ENCODE results near the gene GLIS2.
"Not testable (repeated sequence)": the region's sequence is repeated elsewhere in the genome, so short reads cannot be mapped to it uniquely, and the experiment has no call there.

The GLIS2 gene

DNA sequence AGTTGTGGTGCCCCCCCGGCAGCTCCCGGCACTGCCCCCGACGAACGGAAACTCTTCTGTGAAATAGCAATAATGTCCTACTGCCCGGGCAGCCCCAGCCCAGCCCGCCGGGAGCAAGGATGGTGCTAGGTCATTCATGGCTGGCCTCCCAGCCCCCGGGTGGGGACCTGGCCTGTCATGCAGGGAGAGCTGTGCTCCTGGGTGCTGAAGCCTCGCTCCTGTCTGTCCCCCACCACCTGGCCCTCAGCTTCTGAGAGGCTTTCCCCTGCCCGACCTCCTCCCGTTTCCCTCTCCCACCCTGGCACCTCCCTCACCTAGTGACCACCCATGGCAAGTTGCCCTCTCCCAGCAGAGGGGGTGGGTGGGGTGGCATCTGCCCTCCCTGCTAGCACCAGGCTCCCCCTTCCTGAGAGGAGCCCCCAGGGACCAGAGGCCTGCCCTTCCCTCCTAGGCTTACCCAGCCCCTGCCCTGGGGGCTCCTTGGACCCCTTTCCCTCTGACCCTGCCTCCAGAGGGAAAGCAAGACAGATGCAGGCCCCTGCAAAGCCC, 21.7 kb downstream of the GLIS2 start:
- DNase-seq, result no peak

DNA sequence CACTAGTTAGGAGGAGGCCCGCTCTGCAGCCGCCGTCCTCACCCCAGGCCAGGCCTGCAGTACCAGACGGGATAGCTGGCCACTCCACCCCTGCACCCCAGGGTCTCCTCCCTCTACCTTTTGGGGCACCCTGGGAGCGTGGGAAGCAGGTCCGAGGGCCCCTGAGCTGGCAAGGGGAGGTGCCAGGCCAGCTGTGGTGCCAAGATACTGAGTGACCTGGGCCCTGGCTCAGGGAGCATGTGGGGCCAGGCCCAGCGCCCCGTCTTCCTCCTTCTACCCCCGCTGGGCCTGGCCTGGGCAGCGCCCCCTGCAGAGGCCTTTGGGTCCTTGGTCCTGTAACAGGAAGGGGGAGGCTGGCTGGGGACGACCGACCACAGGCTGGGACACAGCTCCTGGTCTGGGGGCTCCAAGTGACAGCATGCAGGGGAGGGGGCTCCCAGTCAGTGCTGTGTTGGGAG, 22.3 kb downstream of the GLIS2 start:
- DNase-seq, result no peak

DNA sequence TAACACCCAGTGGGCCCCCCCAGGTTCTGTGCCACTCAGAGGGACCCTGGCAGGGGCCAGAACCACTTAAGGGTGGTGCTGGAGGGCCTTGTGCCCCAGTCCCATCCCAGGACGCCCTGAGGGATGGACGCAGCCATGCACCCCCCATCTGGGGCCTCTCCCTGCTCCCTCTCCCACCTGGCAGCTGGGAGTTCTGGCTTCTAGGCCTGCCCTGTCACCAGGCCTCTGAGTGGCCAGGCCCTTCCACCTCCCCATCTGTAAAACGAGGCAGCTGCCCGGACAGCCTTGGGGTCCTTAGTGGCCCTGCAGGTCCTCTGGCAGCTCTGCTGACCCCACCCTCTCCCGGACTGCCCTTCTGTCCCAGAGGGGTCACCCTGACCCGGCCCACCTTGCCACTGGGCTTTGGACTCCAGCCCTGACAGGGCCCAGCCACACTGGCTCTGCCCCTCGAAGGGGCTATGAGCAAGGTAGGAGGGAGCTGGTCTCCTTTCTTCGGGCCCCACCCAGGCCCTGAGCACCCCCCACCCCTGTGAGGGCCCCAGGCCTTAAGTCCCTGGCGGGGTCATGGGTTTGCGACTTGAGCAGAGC, 22.9 kb downstream of the GLIS2 start:
- DNase-seq, result no peak

DNA sequence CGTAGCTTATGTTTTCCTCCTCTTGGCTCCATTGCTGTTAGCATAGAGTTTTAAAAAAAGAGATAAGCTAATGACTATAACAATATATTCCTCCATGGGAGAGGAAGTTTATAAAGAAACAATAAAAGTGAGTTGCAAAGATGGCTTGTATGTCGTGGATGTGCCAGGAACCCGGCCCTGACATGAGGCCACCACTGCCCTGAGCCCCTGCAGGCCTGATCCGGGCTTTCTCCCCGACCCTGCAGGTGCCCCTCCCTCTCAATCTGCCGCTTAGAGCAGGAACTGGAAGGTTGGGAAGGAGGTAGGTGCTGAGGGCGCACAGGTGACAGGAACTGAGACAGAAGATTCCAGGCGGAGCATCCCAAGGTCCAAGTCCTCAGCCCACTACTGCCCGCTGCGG, 23.6 kb downstream of the GLIS2 start:
- DNase-seq, result no peak

DNA sequence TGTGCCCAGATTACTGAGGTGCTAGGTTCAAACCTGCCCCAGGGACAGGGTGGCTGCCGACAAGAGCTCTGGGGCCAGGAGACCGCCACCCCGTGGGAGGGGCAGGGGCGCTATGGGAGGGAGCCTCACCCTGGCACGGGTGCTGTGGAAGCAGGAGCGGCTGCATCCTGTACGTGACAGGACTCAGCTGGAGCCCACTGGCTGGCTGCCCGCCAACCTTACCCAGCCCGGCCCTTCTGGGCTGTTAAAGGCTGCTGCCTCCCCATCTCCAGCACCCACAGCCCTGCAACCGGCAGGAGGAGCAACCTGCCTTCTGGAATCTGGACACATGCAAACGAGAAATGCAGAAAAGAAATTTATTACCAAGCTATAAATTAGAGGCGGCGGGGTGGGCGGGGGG, 24.0 kb downstream of the GLIS2 start:
- DNase-seq, result no peak

DNA sequence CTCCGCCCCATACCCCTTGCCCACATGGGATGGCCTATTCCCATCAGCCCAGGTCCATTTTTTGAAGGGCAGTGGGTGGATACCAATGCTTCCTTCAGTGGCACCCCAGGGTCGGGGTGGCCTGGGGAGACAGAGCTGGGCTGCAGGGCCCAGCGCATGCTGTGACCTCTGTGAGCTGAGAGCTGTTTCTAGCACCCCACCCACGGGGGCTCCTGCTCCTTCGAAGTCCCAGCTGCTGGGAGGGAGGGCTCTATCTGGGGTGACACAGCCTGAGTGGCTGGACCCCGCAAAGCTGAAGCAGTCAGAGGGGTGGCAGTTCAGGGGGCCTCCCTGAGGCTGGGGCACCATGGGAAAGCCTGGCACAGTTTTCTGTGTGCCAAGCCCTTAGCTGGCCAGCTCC, 24.6 kb downstream of the GLIS2 start:
- DNase-seq, result no peak

DNA sequence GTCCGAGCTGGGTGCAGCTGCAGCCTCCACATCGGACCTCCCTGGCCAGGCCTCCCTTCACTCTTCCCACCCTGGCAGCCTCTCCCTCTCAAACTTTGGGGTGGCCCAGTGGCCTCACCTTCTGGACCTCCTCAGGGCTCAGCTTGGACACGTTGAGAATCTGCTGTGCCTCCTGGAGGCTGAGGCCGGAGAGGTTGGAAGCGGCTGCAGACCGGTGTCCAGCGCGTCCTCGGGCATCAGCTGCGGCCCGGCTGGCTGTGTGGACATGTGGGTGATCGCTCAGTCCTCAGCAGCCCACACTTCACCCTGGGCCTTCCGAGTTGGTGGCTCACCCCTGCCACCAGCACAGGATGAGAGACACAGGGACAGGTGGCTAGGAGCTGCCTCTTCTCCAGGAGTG, 25.4 kb downstream of the GLIS2 start:
- DNase-seq, result no peak

DNA sequence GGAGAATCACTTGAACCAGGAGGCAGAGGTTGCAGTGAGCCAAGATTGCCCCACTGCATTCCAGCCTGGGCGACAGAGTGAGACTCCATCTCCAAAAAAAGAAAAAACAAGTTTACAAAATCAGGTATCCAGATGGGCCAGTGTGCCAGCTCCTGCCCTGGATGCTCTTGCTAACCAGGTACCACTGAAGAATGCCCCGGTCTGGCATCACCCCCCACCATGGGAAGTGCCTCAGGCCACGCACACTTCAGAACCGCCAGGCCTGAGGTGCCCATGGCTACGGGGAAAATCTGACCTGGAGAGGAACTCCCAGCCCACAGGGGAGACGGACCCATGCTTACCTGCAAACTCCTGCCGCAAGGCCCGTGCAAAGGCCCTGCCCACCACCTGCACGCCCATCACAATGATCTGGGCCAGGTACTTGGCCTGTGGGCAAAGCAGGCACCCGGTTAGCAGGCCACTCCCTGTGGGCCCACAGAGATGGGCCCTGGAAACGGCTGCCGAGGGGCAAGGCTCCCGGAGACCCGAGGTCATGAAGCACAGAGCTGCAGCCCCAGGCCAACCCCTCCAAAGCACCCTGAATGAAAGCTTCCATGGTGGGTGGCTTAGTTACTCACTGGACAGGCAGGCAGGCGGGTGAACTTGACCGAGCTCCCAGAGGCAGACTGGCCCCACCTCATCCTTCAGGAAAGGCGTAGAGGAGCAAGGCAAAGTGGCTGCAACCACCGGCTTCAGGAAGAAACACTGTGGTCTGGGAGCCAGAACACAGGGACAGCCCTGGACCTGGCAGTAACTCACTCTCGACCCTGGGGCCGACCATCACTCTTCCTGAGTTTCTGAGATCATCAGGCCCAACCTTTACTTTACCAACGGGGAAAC, 27.2 kb downstream of the GLIS2 start:
- no peak for DNase-seq

DNA sequence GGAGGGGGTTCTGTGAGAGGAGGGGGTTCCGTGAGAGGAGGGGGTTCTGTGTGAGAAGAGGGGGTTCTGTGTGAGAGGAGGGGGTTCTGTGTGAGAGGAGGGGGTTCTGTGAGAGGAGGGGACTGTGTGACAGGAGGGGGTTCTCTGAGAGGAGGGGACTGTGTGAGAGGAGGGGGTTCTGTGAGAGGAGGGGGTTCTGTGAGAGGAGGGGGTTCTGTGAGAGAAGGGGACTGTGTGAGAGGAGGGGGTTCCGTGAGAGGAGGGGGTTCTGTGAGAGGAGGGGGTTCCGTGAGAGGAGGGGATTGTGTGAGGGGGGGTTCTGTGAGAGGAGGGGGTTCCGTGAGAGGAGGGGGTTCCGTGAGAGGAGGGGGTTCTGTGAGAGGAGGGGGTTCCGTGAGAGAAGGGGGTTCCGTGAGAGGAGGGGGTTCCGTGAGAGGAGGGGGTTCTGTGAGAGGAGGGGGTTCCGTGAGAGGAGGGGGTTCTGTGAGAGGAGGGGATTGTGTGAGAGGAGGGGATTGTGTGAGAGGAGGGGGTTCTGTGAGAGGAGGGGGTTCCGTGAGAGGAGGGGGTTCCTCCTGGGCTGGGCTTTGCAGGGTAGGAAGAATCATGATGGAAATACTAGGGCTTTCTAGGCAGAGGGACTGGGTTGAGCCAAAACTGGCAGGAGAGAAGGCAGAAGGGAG, 28.6 kb downstream of the GLIS2 start:
- DNase-seq, result not testable (repeated sequence)

DNA sequence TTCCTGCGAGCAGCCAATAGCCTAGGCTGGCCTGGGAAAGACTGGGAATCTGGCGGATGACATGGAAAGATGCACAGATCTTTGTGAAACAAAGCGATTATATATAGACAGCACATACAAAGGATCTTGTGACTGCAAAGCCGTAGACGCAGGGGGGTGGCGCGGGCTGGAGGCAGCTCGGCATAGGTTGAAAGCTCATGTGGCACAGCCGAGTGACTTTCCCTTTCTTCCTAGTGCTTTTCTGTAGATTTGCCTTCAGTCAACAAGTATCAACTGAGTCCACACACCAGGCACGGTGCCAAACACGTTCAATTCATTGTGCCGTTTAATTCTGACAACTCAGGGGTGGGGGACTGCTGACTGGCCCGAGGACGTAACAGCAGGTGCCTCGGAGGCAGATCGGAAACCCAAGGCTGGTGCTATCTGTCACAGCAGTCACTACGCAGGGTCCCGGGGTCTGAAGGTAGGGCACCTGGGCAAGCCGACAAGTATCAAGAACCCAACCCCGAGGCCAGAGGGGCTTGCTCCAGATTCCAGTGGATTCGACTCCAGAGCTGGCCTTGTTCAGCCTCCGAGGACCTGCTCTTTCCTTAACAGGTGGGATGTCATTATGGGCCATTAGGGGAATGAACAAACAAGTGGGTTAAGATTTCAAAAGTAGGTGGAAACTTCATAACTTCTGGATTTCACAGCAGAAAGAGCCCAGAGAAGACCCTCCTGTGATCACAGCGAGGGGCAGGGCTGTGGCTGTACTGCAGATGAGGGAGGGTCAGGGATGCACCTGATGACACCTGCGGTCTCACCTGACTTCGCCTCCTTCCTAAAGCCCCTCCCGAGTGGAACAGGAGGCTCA, 29.3 kb downstream of the GLIS2 start:
- no peak for DNase-seq

DNA sequence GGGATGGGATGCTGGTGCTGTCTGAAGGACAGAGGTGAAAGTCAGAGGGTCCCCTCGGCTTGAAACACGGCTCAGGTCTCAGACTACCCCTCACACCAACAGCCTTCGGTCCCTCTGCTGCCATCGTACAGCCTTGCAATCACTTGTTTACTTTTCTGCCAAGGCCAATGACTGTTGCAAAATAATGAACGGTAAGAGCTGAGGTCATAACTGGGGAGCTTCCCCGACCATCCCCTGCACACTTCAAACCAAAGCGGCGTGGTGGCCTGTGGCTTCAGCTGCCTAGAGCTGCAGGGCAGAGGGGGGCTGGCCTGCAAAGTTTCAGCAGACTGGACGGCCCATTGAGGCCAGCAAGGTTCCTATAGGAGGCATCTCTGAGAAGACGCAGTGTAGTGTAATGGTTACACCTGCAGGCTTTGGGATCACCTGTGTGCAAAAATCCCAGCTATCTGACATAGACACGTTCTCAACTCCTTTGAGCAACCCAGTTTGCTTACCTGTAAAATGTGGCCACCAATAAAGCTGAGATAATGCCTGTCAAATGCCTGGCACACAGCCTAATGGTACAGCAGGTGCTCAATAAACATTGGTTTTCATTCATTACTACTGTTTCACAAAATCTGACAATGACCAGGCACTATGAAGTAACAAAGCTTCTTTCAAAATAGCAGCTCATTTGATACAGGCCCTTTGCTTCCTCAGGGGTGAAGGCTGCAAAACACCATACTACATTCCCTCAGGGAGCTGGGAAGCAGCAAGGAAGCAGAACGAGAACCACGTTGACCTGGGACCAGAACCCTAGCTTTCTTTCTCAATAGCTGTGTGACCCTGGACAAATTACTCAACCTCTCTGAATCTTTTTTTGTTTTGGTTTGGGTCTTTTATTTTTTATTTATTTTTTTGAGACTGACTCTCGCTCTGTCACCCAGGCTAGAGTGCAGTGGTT, 30.2 kb downstream of the GLIS2 start:
- no peak for DNase-seq

DNA sequence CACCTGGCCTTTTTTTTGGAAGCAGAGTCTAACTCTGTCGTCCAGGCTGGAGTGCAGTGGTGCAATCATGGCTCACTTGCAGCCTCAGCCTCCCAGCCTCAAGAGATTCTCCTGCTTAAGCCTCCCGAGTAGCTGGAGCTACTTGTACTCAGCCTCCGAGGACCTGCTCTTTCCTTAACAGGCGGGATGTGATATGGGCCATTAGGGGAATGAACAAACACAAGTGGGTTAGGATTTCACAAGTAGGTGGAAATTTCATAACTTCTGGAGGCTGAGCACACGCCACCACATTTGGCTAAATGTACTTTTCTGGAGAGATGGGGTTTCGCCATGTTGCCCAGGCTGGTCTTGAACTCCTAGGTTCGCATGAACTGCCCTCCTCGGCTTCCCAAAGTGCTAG, 31.1 kb downstream of the GLIS2 start:
- no peak for DNase-seq

DNA sequence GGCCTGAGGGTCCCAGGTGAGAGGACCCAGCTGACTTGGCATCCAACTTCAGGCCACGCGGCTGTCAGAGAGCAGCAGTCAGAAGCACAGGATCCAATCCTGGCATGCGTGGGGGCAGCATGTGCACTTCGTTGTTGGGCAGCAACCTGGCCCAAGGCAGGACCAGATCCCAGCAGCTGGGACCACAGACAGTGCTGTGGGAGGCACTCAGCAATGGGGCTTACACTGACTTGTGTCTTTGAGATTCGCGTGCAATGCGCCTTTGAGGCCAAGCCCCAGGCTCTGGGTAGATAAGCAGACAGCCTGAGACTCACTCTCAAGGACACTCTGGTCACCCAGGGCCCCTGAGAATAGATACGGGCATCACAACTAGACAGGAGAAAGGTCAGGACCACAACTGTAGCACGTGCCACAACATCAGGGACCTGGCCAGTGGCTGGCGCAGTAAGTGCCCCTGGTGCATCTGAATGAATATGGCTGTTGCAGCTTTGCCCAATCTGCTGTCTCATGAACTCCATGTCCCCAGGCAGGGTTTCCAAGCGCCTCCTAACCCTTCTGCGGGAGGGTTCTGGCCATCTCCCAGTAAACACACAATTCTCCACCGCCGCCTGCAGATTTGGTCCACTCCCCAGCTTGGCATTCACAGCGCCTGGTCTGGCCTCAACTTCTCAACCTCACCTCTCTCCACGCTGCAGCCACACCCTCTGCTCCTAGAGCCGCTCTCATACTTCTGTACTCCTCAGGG, 32.1 kb downstream of the GLIS2 start:
- DNase-seq, result no peak

DNA sequence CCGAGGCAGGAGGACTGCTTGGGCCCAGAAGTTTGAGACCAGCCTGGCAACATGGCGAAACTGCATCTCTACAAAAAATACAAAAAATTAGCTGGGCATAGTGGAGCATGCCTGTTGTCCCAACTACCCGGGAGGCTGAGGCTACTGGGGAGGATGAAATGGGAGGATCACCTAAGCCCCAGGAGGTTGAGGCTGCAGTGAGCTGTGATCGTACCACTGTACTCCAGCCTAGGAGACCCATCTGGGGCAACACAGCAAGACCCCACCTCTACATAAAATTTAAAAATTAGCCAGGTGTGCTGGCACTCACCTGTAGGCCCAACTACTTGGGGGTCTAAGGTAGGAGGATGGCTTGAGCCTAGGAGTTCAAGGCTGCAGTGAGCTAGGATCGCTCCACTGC, 33.5 kb downstream of the GLIS2 start:
- no peak for DNase-seq

DNA sequence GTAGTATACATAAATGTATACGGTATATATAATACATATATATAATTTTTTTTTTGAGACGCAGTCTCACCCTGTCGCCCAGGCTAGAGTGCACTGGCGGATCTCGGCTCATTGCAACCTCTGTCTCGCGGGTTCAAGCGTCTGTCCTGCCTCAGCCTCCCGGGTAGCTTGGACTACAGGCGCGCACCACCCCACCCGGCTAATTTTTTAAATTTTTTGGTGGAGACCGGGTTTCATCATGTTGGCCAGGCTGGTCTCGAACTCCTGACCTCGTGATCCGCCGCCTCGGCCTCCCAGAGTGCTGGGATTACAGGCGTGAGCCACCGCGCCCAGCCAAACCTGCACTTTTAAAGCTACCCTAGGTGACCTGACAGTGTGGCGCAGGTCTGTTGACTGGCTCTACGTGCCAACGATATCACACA, 34.5 kb downstream of the GLIS2 start:
- DNase-seq, result no peak

DNA sequence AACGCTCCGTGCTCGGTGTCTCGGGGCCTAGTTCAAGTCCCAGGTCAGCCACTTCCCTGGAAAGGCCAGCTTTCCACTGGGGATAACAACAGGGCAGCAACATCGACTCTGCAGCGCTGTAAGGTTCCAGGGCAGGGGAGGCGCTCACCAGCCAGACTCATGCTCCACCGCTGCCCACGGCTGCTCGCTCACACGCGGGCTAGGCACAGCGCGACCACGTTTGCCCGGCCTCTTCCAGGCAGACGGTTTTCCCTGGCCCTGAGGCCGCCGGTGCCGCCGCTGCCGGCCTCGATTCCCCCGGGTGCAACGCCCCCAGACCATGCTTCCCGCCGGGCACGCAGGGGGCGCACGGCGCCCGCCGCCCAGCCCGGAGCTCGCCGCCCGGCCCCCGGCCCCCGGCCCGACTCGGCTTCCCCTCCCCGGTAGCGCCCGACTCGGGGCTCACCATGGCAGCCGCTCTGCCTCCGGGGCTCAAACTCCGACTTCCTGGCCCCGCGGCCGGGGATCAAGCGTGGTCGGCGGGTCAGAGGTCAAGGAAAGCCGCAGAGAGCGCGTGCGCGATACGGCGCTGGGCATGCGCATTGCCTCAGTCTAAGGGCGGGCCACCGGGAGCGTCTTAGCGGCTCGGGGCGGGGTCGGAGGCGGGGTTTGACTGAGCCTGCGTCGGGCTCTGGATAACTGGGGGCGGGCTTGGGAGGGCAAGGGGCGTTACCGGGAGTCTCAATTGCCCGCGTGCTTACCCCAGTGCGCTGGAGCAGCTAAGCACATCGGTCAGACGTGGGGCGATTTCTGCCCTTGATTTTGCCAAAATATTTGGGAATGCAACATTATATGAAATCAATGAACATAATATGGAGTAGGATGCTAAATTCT, 35.2 kb downstream of the GLIS2 start, which contains the start of gene PAM16:
PAM16 (minus strand) TSS at position 535 of the 873 bp plus-strand sequence; CDS start at position 448, 87 bp downstream.
- peak; percentile 97 to 98 for DNase-seq

DNA sequence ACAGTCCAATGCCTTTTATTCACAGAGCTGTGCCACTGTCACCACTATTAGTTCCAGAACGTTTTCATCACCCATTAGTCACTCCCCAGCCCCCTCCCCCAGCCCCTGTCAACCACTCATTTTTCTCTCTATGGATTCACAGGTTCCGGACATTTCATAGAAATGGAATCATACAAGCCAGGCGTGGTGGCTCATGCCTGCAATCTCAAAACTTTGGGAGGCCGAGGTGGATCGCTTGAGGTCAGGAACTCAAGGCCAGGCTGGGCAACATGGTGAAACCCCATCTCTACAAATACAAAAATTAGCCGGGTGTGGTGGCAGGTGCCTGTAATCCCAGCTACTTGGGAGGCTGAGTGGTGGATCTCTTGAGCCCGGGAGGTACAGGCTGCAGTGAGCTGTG, 36.0 kb downstream of the GLIS2 start:
- no peak for DNase-seq

DNA sequence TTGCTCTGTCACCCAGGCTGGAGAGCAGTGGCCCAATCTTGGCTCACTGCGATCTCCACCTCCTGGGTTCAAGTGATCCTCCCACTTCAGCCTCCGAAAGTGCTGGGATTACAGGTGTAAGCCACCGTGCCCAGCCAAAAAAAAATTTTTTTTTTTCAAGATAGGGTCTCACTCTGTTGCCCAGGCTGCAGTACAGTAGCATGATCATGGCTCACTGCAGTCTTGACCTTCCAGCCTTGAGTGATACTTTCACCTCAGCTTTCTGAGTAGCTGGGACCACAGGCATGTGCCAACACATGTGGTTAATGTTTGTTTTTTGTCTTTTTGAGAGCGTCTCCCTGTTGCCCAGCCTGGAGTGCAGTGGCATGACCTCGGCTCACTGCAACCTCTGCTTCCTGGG, 37.0 kb downstream of the GLIS2 start:
- DNase-seq, result no peak

DNA sequence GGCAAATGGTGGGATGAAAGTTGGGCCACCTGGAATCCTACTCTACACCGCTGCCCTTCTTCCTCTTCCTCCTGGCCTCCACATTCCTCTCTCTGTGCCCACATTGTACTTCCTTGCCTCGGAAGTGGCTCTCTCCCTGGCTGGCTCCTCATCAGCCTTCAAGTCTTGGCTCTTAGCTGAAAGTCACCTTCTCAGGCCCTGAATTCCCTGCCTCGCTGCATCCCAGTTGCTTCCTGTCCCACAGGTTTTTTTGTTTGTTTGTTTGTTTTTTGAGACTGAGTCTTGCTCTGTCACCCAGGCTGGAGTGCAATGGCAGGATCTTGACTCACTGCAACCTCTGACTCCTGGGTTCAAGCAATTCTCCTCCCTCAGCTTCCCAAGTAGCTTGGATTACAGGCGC, 37.8 kb downstream of the GLIS2 start:
- DNase-seq, result no peak

Data from activated CD4-positive, alpha-beta T cell treated with anti-CD3 and anti-CD28 coated beads, Interleukin-2, amount 50 U/mL, for 4 hours (primary cell).